ENCODE measurements around the gene PEX16.

PEX16 gene

DNA sequence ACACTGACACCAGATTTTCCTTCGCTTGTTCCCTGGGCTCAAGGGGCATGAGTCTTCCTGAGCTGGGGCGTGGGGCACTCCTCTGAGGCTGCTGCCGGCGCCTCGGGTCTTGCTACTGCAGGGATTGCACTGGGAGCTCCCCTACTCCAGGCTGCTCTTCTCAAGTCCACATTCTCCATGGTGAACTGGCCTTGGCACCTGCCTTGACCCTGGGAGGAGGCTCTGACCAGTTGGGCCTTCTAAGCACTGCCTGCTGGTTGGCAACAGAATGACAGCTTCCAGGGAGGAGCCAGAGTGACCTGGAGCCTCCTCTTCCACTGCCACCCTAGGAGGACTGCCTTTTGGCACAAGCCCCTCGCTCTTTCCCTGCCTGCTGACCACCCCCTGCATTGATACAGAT, 20.1 kb downstream of the PEX16 start:
- DNase-seq, result no peak

DNA sequence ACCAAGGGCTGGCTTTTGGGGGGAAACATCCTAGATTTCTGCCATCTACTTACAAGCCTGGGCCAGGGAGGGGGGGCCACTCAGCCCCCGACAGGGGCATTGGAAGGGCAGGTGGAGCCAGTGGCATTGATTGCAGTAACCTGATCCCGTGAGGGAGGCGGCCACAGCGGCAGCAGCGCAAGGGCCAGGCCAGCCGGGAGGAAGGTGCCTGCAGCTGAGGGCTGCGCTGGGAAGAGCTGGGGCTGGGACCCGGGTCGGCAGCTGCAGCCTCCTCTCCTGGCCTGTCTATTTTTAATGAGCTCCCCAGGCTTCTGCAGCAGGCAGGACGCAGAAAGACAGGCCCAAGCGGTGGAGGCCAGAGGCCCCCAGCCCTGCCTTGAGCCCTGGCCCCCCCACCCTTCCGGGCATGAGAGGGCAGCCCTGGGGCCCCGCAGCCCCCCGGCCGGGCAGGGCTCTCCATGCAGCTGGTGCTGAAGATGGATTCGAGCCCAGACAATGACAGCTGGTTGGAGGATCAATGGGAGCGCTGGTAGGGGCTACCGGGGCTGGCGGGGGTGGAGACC, 21.2 kb downstream of the PEX16 start:
- DNase-seq, result no peak

DNA sequence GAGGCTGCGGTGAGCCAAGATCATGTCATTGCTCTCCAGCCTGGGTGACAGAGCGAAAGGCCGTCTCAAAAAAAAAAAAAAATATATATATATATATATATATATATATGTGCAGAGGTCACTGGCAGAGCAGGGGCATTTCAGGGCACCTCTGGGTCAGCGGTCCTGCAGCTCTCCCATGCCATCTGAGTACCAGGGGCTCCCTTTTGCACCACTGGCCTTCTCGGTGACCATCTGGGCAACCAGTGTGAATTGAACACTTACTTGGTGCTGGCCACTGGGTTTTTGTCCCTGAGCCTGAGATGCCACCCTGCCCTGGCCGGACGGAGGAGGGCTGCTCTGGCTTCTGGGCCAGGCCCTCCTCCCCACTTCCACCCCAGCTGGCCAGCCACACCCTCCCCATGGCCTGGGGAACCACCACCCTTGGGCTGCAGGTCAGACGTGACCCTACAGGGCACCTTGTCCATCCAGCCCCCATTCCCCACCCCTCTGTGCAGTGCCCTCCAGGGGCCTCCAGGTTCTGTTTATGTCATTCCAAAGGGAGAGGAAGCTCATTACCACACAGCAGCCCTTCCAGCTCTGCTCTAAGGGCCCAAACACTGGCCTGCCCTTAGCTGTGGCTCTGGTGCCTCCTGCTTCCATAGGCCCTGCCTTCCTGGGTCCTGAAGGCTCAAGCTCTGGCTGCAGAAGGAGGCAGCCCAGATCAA, 22.0 kb downstream of the PEX16 start:
- DNase-seq, result no peak

DNA sequence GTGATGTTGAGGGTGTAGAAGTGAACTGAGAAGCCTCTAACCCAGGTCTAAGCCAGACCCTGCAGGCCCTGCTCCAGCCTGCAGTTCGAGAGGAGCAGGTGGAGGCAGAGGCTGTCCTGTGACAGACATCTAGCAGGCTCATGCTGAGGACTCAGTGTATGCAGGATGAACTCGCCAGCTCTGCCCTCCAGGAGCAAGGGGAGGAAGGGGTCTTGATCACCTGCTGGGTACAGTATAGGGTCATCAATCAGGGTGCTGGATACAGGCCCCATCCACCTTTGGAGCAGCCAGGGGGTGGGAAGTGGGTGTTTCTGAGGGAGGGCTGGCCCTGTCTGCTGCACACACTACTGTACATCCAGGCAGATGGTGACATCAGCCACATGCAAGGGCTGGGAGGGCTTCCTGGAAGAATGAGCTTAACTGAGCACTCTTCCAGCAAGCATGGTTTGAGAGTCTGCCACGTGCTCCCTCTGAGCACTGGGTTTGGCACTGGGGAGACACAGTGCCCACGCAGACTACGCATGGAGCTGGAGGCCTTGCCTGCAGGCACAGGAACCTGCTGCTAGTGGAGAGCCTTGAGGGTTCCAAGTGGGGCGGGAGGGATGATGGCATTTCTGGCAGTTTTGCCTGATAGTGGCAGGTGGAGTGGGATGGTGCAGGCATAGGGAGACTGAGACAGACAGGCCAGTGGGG, 23.0 kb downstream of the PEX16 start:
- DNase-seq, result no peak

DNA sequence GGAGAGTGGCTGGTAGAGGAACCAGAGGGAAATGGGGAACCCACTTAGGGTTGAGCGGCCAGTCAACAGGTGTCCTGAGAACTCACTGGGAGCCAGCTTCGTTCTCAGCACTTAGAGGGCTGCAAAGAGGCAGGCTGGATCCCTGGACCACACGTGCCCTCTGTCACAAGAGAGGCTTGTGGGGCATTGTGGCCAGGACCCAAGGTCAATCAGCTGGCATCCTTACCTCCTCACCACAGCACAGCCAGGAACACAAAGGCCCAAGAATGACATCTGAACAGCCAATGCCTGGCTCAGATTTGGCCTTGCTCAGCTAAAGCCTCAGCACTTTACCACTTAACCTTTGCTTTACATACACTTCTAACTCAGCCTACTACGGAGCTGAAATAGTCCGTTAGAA, 24.8 kb downstream of the PEX16 start:
- no peak for DNase-seq

DNA sequence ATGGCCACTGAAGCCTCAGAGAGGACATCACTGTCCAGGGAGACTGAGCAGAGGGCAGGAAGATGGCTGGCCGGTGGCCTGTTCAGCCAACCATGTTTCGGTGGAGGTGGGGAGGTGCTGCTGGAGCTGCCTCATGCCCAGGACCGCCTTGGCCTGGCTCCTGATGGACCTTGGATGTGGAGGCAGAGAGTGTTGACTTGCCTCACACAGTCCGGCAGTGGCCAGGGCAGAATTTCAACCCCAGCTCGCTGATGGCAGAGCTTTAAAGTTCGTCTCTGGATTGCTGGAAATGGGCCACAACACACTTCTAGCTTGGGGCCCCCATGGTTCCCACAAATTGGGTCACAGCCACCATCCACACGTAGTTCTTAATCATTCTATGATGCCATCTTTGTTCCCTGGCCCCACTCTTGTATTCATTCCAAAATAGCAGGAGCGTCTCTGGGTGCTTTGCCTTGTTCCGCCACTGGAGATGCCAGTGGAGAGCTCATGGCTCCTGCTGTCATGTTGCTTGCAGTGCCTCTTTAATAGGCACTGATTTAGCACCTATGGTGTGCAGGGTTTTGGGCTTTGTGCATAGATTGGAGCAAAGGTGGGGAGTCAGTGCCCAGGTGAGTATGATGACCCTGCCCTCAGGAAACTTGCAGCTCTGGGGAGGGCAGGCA, 26.7 kb downstream of the PEX16 start:
- peak; percentile 10 for DNase-seq

DNA sequence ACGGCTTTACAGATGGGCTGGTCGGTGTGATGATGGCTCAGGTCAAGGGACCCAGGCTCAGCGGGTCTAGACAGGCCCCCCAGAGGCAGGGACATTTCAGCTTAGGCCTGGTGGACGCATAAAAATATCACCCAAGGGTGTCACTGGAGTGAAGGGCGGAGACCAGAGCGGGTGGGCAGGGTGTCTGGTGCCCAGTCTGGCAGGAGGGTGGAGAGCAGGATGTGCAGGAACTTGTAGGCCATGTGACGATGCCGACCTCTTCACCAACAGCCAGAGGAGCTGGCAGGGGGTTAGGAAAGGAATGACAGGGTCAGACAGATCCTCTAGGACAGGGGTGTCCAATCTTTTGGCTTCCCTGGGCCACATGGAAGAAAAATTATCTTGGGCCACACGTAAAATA, 27.7 kb downstream of the PEX16 start:
- DNase-seq, result no peak

DNA sequence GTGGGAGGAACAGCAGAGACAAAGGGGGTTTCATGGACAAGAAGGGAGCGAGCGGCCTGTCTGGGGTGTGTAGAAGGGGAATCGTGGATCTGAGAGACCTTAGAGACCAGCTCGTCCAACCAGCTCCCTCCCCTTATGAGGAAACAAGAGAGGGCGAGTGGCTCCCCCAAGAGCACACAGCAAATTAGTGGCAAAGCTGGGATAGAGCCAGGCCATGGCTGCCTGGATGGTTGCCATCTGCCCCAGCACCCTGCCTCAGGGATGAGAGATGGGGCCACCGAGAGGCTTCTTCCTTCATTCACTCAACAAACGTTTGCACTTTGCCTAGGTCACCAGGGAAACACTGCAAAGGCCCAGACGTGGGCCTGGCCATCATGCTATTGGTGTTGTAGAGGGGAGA, 28.1 kb downstream of the PEX16 start:
- DNase-seq, result no peak

DNA sequence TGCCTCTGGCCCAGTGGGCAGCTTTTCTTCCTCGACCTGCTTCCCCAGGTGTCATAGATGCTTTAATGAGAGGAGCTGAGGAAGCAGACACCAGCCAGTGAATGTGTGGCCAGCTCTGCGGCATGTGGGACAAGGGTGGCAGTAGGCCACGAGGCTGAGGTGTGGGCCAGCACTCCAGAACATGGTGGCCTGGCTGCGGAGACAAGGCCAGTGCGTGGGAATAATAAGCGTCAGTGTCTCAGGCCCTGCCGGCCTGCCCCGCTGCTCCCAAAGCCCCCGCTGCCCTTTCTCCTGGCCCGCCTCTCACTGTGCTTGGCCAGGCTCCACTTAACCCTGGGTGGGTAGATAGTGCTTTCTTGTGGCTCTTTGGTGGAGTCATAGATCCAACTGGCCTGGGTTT, 30.1 kb downstream of the PEX16 start:
- no peak for DNase-seq

DNA sequence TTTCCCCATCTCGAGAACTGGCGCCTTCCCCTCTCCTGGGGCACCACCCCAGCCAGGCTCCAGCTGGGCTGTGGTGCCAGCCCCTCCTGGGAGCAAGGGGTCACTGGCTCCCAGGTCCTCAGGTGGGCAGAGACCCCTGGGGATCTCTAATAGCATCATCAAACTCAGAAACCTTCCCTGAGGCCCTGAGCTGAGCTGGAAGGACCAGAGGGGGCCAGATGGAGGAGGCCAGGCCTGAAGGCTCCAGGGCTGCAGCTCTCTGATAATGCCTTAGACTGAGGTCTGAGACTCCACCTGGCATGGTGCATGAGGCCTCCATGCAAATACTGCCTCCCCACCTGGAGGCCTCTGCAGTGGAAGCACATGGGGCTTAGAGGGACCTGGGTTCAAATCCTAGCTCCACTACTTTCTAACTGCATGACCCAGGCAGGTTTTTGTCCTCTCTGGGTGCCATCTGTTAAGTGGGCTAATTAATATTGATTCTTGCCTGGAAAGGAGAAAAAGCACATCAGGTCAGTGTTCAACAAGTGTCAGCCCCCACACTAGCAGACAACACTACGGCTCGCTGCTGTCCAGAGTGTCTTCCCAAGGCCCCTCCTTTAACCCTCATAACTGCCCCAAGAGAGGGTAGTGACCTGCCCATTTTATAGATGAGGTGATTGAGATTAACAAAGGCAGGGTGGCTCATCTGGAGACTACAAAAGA, 30.7 kb downstream of the PEX16 start:
- no peak for DNase-seq

DNA sequence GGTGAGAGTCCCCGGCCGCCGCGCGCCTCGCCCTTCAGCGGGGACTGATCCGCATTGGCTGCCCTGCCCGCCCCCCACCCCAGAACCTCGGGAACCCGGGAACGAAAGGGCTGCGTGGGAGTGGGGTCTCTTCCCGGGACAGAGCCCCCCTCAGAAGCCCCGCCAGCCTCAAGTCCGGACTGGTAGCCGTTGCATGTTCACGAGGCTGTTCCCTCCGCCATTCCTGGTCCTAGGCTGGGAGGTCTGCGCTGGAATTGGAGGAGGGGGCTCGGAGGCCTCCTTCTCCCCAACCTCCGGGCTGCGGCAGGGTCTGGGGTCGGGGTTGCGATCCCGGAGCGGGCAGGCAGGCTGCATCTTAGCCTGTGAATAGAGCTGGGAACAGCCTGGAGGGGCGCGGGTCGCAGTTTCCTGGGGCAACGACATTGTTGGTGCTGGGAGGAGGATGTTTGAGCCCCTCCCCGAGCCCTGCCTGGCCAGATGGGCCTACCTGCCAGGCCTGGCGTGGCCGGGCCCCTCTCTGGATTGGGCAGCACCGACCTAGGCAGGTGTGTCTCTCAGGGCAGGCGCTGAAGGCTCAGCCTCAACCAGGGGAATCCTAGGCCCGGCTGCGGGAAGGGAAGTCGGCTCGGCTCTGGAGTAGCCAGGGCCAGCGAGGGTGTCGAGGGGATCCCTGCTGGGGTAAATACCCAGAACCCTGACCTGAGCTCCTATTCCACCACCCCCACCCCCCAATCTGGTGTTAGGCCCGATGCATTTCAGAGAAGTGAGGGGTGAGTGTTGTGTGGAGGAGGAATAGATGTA, 31.6 kb downstream of the PEX16 start:
- no peak for DNase-seq

DNA sequence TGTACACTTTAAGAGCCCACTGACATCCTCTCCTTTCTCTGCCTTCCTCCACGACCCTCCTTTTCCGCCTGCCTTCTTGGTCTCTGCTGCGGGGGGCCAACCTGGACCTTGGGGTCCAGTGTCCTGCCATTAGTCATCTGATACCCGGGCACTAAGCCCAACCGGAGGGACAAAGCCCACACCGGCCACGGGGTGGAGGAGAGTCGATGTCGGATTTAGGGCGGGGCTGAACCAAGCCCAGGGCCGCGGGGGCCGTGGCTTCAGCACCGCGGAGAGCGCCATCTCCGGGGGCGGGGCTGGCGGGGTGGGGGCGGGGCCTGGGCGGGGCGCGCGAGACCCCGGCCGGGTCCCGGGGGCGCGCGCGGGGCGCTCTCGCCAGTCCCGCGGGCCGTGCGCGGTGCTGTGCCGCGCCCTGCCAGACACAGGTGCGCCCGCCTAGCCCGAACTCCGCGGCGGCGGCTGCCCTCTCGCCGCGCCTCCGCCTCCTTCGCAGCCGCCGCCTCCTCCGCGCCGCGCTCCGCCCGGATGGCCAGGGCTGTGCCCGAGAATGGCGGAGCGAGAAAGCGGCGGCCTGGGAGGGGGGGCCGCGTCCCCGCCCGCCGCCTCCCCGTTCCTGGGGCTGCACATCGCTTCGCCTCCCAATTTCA, 32.3 kb downstream of the PEX16 start, which contains the start of gene MAPK8IP1:
TSS of gene MAPK8IP1 (plus strand) at position 378 of the 647 bp plus-strand sequence. CDS start at position 548, 170 bp downstream.
- DNase-seq, result no peak

DNA sequence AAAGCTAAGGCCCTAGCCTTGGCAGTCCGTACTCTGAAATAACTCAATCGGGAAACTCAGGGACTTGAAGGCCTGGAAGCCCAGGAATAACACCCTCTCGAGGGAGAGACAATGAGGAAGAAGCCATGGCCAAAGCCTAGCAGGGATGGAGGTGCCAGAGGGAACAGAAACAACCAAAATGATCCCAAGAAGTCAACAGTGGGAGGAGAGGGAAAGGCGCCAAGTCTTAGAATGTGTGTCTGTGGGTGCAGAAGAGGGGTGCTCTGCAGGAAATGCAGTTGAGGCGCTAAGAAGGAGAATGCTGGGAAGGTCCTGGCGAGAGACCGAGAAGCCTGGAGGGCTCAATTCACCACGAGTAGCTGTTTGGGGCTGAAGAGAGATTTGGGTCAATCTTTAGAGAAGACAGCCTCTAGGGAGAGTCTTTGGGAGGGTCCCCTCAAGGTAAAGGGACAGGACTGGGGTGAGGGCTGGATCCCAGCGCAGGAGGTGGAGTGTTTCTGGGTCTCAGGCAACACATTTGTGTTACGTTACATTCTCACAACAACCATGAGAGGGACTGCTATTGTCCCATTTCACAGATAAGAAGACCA, 33.0 kb downstream of the PEX16 start:
- no peak for DNase-seq

DNA sequence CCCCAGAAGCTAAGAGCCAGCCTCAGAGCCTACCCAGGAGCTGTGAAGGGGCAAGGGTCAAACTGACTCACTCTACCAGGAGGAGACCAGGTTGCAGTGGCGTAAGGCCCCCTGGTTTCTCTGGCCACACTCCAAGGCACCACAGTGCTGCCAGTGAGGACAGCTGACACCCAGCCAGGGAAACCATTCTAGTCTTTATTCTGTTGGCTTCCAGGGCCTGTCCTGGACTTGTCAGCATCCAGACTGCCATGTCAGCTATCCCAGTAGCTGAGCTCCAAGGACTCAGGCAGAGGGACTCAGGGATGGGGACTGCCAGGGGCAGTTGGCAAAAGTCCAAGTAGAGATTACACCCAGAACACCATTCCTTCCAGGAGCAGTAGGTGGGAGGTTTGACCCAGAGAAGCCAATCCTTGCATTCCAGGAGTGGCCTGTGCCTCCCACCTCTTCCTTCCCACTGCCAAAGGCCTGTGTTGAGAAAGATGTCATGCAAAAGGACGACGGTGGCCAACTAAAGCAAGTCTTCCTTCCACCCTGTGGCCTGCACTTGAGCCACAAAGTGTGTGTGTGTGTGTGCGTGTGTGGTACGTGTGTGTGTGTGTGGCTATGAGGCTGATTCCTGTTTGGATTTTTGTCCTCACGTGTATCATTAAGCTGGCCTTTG, 35.8 kb downstream of the PEX16 start:
- no peak for DNase-seq

DNA sequence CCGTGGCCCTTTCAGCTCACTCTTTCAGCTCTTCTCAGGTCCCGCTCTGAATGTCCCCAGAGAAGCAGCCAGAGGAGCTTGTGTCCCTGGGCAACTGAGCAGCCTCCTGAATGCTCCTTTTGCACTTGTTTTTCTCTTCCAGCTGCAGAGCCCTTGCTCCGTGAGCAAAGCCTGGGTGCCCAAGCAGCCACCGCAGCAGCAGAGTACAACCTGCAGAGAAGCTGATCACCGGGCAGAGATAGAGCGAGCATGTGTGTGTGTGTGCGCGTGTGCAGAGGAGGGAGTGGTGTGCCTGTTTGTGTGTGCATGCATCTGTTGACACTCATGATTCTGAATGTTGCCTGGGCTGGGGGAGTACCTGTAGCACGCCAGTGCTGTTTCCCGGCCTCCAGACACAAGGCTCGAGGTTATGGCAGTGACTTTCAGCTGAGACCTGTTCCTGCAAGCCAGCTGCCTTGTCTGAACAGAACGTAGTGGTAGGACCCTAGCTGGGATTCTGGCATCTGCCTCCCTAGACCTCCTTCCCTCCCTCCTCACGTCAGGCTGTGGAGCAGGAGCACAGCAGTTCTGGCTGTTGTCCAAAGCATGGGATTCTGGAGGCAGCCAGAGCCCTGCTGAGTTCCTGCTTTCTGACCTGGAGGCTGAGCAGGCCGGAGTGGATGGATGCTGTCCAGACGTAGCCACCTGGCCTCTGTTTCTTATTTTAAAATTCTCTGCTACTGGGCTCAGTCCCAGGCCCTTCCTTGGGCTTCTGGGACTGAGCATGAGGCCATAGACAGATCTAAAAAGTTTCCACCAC, 36.7 kb downstream of the PEX16 start:
- DNase-seq, result no peak

DNA sequence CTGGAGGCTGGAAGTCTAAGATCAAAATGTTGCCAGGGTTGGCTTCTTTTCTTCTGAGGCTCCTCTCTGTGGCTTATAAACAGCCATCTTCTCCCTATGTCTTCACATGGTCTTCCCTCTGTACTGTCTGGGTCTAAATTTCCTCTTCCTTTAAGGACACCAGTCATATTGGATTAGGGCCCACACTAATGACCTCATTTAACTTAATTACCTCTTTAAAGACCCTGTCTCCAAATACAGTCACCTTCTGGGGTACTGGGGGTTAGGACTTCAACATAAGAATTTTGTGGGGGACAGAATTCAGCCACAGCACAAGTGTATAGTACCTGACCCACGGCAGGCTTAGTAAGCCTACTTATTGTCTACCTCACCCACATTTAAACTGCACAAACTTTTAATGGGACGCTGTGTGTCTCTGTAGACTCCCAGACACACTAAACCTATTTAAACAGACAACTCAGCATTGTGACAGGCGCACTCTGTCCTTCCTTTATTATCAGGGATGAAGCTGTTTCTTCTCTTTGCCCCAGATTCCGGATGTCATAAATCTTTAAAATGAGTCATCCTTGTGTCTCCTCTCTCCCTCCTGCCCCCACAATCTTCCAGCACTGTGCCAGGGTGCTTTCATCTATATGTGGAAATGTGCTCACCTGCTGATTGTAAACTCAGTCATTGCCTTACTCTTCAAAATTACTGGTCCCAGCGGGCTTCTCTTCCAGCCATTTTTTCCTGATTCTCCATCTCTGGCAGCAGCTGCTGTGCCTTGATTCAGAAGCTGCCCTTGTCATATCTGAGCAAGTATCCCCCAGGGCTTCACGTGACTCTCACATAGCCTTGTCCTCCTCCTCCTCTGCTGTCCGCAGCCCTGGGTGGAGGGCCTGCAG, 37.6 kb downstream of the PEX16 start:
- peak; percentile 53 for DNase-seq

DNA sequence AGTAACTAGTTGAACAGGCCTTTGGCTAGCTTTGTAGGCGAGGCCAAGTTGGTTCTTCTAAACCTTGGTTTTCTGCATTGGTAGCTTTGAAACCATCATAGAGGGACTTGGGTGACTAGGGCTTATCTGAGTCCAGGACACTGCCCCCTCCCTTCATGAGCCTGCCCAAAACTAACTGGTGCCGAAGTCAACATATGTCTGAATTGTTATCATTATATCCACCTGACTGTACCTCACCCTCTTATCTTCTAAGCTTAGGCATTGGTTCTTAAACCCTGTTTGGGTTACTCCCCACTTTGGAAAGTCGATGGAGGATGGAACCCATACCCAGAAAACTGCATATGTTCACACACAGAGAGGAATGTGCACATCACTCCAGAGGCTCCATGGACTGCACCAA, 39.8 kb downstream of the PEX16 start:
- DNase-seq, result no peak

DNA sequence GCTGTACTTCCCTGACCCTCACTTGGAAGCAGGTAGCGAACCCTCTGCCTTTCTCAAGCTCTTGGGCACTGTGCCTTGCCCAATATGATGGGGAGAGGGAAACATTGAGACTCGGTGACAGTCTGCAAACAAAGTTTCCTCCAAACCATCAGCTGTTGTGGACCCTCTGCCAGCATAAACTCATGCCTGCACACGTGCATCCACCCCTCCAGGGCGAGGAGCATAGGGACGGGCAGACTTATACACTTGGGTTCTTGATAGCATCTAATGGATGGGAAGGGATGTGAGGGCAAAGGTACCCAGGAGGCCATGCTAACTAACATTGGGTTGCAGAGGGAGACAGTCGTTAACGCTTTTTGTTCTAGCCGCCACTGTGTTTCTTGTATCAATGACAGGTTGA, 40.5 kb downstream of the PEX16 start:
- DNase-seq, result no peak

DNA sequence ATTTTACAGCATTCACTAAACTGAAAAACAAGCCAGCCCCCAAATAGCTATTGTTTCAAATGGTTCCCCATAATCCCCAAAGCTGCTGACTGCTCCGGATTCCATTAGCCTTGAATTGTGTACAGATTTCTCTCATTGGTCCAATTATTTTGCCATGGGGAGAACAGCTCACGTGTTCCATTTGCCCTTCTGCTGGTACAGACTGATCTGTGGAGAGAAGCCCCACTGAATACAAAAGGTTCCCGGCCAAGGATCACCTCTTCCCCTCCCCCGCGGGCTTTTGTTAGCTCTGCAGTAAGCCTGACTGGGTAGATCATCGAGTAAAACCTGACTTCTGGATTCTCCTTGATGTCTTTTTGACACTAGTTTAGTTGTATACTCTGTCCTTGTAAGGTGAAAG, 41.3 kb downstream of the PEX16 start:
- no peak for DNase-seq
